SK-N-SH treated with all-trans-retinoic acid at 6 μM for 48 hours (cell line): ENCODE measurements around the gene RRM2.

Experiments used
- ARNTL ChIP-seq: fragments of 450-650 bp; formaldehyde crosslinking; IDR thresholded peaks from 2 replicates; pipeline ENCODE4 v1.5.0; 2020; ENCODE audit warnings: low read depth, mild to moderate bottlenecking, moderate library complexity, borderline replicate concordance
- ZC3H10 ChIP-seq: fragments of 250-450 bp; sonication (Bioruptor Pico); IDR thresholded peaks from 2 replicates; pipeline ENCODE4 v1.5.1; 2021; ENCODE audit warnings: mild to moderate bottlenecking, moderate library complexity
- ZFP3 ChIP-seq: fragments of 250-450 bp; sonication (Bioruptor Pico); IDR thresholded peaks from 2 replicates; pipeline ENCODE4 v1.5.0; 2020; ENCODE audit warnings: mild to moderate bottlenecking, moderate library complexity
- ZFP30 ChIP-seq: fragments of 450-650 bp; formaldehyde crosslinking; IDR thresholded peaks from 2 replicates; pipeline ENCODE4 v1.5.0; 2022; ENCODE audit warnings: mild to moderate bottlenecking, moderate library complexity
- ZNF70 ChIP-seq: fragments of 450-650 bp; formaldehyde crosslinking; IDR thresholded peaks from 2 replicates; pipeline ENCODE4 v1.5.0; 2020; ENCODE audit warnings: mild to moderate bottlenecking, moderate library complexity
- TF ChIP-seq, protein P1 (sequence below): fragments of 250-450 bp; sonication (Bioruptor Pico); IDR thresholded peaks from 2 replicates; pipeline ENCODE4 v1.8.0; 2020; ENCODE audit warnings: mild to moderate bottlenecking, moderate library complexity, borderline replicate concordance

DNA sequence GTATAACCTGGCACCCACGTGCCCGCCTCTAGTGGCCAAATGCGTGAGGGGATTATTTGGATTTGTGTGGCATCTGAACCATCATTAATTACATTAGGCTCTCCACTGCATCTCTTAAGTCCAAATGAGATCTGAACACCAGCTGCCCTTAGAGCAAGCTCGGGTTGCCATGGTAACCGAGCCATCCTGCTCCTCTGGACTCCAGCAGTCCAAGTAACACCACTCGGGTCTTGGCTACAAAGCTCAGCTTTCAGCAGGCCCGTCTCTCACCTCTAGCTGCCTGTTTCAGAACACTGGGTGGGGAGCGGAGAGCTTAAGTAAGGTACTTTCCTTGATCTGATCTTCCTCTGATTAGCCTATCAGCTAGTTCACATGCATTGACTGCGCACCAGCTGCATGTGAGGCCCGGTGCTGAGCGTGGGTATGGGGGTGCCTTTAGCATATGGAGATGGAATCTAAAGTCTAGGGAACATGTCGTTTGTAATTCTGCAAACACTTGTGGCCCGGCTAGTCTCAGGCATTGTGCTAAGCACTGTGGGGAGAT is 28.2 kb upstream of the RRM2 start:
- TF ChIP-seq ZFP3 (CRISPR knock-in tag) (no peak), ZFP30 (no peak), ARNTL (CRISPR knock-in tag) (no peak), ZC3H10 (CRISPR knock-in tag) (no peak), ZNF70 (CRISPR knock-in tag) (no peak)
- TF ChIP-seq, protein P1, sequence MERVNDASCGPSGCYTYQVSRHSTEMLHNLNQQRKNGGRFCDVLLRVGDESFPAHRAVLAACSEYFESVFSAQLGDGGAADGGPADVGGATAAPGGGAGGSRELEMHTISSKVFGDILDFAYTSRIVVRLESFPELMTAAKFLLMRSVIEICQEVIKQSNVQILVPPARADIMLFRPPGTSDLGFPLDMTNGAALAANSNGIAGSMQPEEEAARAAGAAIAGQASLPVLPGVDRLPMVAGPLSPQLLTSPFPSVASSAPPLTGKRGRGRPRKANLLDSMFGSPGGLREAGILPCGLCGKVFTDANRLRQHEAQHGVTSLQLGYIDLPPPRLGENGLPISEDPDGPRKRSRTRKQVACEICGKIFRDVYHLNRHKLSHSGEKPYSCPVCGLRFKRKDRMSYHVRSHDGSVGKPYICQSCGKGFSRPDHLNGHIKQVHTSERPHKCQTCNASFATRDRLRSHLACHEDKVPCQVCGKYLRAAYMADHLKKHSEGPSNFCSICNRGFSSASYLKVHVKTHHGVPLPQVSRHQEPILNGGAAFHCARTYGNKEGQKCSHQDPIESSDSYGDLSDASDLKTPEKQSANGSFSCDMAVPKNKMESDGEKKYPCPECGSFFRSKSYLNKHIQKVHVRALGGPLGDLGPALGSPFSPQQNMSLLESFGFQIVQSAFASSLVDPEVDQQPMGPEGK (CRISPR knock-in tag): no peak
